PFSK-1 (cell line): ENCODE measurements around the gene ZNF662.

Source experiments
- FOXP2 ChIP-seq: optimal IDR thresholded peaks from 2 replicates; pipeline ENCODE3; 2011; ENCODE audit warnings: borderline replicate concordance, control low read depth, inconsistent platforms; ENCODE audit not compliant: insufficient read depth; ENCODE audit errors: extremely low read length, extremely low read depth
- POLR2AphosphoS5 ChIP-seq: IDR thresholded peaks from 2 replicates; pipeline ENCODE4 v1.6.1; 2012; ENCODE audit warnings: low read depth, mild to moderate bottlenecking, control low read depth, low read length, moderate library complexity
- SIN3A ChIP-seq: IDR thresholded peaks from 2 replicates; pipeline ENCODE4 v1.6.1; 2012; ENCODE audit warnings: mild to moderate bottlenecking, low read length, moderate library complexity, borderline replicate concordance; ENCODE audit not compliant: insufficient read depth
- TAF1 ChIP-seq: IDR thresholded peaks from 2 replicates; pipeline ENCODE4 v1.6.1; 2012; ENCODE audit warnings: low read length, control low read depth, borderline replicate concordance; ENCODE audit not compliant: insufficient read depth
- TF ChIP-seq, protein P1 (sequence below), 2 experiments: IDR thresholded peaks; 2 replicates each; pipeline versions ENCODE4 v1.6.1 to v1.8.0; 2011 to 2012; ENCODE audit warnings: low read depth in 2 of 2, low read length in 2 of 2, control low read depth in 1 of 2, inconsistent platforms in 1 of 2, mild to moderate bottlenecking in 1 of 2, moderate library complexity in 1 of 2; ENCODE audit not compliant: insufficient read depth in 1 of 2

Gene ZNF662

DNA sequence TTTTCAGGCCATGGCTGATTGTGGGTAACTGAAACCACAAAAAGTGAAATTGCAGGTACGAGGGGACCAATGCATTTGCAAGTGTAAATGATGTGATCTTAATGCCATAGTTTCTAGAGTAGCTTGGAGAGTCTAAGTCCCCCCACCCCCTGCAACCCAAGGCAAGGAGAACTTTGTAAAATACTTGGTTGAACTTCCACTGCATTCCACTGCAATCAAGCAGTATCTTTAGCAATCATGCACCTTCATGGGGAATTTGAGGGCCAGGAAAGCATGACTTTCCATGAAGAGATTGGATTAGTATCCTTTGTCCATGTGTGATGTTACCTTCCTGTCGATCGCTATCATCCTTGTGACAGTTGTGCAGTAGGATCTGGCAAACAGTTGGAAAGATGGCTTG lies 18.9 kb upstream of the ZNF662 start:
- TF ChIP-seq SIN3A = no peak
- TF ChIP-seq TAF1 = no peak
- no peak for TF ChIP-seq POLR2AphosphoS5
- TF ChIP-seq, protein P1, sequence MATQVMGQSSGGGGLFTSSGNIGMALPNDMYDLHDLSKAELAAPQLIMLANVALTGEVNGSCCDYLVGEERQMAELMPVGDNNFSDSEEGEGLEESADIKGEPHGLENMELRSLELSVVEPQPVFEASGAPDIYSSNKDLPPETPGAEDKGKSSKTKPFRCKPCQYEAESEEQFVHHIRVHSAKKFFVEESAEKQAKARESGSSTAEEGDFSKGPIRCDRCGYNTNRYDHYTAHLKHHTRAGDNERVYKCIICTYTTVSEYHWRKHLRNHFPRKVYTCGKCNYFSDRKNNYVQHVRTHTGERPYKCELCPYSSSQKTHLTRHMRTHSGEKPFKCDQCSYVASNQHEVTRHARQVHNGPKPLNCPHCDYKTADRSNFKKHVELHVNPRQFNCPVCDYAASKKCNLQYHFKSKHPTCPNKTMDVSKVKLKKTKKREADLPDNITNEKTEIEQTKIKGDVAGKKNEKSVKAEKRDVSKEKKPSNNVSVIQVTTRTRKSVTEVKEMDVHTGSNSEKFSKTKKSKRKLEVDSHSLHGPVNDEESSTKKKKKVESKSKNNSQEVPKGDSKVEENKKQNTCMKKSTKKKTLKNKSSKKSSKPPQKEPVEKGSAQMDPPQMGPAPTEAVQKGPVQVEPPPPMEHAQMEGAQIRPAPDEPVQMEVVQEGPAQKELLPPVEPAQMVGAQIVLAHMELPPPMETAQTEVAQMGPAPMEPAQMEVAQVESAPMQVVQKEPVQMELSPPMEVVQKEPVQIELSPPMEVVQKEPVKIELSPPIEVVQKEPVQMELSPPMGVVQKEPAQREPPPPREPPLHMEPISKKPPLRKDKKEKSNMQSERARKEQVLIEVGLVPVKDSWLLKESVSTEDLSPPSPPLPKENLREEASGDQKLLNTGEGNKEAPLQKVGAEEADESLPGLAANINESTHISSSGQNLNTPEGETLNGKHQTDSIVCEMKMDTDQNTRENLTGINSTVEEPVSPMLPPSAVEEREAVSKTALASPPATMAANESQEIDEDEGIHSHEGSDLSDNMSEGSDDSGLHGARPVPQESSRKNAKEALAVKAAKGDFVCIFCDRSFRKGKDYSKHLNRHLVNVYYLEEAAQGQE (IDR thresholded peaks at IDR 0.05; ENCODE audit: insufficient read depth in 1 of 2, low read depth in 2 of 2, low read length in 2 of 2) = no peak
- TF ChIP-seq FOXP2 = no peak

GRCh38 chr3:42891042-42891441 lies 14.9 kb upstream of the ZNF662 start:
- TF ChIP-seq POLR2AphosphoS5 (no peak), TAF1 (no peak)

DNA sequence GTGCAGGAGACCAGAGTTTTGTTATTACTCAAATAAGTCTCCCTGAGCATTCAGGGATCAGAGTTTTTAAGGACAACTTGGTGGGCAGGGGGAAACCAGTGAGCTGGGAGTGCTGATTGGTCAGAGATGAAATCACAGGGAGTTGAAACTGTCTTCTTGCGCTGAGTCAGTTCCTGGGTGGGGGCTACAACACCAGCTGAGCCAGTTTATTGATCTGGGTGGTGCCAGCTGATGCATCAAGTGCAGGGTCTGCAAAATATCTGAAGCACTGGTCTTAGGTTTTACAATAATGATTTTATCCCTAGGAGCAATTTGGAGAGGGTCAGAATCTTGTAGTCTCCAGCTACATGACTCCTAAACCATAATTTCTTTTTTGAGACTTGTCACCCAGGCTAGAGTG lies 13.8 kb upstream of the ZNF662 start:
- TF ChIP-seq POLR2AphosphoS5 = no peak
- TF ChIP-seq, protein P1 (IDR thresholded peaks at IDR 0.05; ENCODE audit: insufficient read depth in 1 of 2, low read depth in 2 of 2, low read length in 2 of 2) = no peak
- TF ChIP-seq FOXP2 = no peak
- TF ChIP-seq TAF1 = no peak
- TF ChIP-seq SIN3A = no peak

DNA sequence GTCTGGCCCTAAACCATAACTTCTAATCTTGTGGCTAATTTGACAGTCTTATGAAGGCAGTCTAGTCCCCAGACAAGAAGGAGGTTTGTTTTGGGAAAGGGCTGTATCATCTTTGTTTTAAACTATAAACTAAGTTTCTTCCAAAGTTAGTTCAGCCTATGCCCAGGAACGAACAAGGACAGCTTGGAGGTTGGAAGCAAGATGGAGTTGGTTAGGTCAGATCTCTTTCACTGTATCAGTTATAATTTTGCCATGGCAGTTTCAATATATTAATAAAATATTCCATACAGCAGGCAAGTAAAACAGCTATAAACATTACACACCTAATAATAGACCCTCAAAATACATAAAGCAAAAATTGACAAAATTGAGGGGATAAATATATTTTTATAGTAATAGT lies 13.1 kb upstream of the ZNF662 start:
- no peak for TF ChIP-seq SIN3A
- TF ChIP-seq FOXP2 = no peak
- TF ChIP-seq, protein P1 (IDR thresholded peaks at IDR 0.05; ENCODE audit: insufficient read depth in 1 of 2, low read depth in 2 of 2, low read length in 2 of 2) = no peak
- no peak for TF ChIP-seq TAF1
- TF ChIP-seq POLR2AphosphoS5 = no peak

DNA sequence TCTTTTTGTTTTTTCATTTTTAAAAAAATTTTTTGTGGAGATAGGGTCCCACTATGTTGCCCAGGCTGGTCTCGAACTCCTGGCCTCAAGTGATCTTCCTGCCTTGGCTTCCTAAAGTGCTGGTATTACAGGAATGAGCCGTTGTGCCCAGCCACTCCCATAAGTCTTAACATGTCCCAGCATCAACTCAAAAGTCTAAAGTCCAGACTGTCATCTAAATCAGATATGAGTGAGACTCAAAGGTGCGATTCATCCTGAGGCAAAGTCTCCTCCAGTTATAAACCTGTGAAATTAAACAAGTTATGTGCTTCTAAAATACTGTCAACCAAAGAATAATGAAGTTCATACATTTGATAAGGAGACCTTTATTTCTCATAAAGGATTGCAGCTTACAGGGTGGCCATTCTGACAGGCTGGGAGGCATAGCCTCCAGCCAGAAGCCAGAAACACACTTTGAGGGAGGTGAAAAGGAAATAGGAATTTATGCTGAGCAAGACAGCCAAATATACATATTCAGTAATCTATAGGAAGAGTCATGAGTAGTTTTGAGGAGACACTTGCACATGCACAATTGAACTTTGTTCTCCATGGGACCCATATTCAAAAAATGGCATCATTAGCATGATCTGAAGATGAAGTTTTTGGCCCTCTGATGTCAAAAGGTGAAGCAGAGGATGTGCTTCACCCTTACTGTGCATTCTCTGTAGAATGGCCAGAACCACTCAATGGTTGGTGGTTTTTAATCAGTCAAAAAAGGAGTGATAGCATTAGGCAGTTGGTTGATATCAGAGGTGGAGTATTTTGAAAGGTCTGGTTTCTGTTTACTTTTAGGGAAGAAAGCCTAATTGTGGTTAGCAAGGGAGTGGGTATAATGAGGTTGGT lies 11.0 kb upstream of the ZNF662 start:
- TF ChIP-seq FOXP2 (no peak), POLR2AphosphoS5 (no peak), TAF1 (no peak), SIN3A (no peak)
- TF ChIP-seq, protein P1 (IDR thresholded peaks at IDR 0.05; ENCODE audit: insufficient read depth in 1 of 2, low read depth in 2 of 2, low read length in 2 of 2) = no peak
